CD4-positive, alpha-beta T cell treated with Interleukin-17A for 1 hour (primary cell): ENCODE measurements around the gene PDE5A.

ENCODE experiments used
- DNase-seq: peaks from one replicate; pipeline ENCODE4 v3.0.0-alpha.2; 2020

PDE5A gene

DNA sequence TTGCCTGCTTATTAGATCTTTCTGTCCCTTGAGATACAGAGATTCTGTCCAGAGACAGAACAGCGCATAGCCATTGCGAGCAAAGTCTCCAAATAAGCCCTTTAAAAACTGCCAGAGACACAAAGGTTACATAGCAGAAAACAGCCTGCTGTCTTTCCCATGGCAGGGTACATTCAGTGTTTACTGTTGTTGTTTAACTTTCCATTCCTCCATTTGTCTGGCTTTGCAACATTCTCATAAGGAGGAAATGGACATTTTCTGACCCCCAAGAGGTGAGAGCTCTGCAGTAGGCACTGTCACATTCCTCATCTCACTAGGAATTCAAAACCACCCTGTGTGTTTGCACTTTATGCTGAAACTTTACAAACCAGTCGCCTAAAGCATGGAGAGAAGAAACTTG is 48.3 kb downstream of the PDE5A start:
- DNase-seq: no peak

GRCh38 chr4:119579823-119580222 is 48.8 kb downstream of the PDE5A start:
- DNase-seq: no peak

GRCh38 chr4:119570401-119570800 is 58.2 kb downstream of the PDE5A start:
- DNase-seq: no peak

DNA sequence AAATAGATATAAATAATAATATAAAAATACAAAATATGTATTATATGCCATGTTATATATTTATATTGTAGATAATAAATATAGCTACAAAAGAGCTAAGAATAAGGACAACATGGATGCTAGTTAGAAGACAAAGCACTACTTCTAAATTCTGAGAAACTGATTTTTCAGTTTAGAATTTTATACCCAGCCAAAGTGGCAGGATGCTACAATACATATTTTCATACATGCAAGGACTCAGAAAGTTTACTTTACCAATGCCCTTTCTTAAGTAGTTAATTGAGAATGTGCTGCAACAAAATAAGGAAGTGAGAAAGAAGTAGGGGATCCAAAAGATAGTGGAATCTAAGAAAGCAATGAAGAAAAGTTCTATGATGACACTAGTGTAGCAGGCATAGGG is 64.5 kb downstream of the PDE5A start:
- DNase-seq: no peak

DNA sequence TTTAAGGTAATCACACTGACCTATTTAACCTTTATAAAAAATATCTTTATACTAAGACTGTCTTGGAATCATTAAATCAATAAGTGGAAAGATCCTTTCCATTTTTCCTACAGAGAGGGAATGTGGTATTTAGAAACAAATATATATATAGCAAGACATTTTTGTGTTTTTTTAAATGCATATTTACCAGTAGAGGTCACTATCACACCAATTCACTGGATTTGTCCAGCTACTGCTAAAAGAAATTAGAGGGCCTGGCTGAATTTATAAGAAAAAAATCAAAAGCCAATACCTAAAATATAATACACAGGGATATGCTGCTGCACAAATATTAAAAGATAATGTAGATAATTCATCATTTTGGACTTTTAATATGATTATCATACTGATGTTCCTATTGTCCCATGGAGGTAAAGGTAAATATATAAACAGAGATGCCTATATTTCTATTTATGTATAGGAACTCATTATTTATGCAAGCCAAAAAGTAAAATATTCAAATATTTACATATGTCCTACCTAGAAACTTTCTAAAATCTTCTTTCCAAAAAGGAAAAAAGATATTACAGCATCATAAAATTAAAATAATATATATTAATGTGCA is 69.5 kb downstream of the PDE5A start:
- DNase-seq: peak; percentile 1

DNA sequence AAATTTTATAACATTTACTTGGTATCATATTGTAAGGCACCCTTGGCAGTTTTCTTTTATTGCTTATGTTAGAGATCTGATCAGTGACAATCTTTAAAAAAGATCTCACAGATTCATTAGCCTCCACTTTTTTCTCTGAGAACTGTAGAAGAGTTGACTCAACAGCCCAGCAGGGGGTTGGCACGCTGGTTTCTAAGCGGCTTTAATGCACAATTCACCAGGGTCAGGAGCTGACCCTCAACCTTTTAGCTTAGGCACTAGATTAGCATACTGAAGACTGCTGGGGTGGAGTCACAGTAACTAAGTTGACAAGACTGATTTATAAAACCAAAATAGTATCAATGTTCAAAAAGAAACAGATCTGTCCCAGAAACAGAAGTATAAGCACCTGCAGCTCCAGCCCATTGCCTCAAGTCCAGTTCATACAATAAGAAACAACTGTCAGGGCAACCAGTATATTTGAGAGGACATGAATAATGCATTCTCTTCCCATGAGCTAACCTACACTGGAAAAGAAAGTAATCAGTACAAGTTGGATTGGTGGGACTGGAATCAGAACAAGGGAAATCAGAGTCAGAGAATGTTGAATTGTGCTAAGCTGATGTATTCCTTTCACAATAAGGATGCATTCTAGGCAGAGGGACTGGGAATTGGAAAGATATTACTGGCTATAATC is 77.6 kb downstream of the PDE5A start:
- DNase-seq: no peak

DNA sequence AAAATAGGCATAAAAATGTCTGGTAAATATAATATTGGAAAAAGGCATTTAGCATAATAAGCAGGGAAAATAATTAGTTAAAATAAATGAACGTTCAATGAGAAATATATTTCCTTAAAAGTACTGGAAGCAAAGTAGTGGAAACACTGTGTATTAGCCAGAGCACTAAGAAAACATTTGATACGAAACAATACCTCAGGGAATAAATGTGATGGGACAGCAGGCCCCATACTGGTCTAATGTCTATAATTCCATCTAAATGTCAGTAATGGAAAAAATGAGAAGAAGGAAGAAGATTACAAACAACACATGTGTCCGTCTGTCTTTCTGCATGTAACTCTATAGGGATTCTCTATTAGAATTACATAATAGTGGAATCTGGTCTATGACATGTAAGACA is 79.0 kb downstream of the PDE5A start:
- no peak for DNase-seq

- DNase-seq: no peak
Measured at GRCh38 chr4:119543779-119544178, 84.8 kb downstream of the PDE5A start.

DNA sequence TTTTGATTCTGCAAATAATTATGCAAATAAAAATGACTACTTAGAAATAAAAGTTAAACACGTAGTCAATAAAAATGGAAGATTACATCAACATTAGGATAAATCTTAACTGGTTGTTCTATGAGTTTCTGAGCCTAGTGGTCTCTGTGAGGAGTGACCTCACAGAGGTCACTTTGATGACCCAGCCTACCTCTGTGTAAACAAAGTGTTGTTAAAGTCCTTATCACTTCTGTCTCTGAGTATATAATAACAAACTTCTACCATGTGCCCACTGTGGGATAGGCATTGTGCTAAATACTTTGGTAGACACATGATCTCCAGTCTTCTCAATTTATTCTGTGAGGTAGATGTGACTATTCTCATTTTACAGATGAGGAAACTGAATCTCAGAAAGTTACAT is 85.4 kb downstream of the PDE5A start:
- no peak for DNase-seq

DNA sequence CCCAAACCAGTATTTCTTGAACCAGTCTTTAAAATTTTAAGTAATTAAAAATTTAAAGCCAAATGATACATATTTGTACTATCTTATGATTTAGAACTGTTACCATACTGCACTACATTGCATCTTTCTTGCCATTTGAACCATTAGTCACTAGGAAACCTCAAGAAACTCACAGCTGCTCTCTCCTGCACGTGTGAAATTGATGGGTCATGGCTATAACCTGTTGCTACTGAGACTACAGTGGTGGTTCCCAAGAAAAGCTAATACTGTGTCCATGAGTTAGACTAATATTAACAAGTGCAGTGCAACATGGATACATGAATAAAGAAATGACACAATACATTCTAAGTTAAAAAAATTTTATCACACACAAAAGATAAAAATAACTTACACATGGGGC is 88.4 kb downstream of the PDE5A start:
- DNase-seq: no peak

DNA sequence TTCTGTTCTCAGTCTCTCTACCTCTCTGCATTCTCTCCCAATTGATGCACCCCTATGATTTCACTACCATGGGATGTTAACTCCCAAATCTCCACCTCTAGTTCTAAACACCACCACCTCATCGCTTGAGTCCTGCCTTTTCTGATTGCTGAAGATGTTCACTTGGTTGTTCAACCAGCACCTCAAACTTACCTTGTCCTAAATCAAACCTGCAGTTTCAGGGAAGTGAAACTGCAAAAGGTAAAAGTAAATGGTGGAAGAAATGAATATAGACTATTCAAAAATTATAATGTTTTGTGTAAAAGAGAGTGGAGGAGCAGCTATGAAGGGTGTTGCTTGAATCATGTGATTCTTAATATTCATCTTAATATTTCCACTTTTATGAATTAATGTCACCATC is 91.0 kb downstream of the PDE5A start:
- no peak for DNase-seq

DNA sequence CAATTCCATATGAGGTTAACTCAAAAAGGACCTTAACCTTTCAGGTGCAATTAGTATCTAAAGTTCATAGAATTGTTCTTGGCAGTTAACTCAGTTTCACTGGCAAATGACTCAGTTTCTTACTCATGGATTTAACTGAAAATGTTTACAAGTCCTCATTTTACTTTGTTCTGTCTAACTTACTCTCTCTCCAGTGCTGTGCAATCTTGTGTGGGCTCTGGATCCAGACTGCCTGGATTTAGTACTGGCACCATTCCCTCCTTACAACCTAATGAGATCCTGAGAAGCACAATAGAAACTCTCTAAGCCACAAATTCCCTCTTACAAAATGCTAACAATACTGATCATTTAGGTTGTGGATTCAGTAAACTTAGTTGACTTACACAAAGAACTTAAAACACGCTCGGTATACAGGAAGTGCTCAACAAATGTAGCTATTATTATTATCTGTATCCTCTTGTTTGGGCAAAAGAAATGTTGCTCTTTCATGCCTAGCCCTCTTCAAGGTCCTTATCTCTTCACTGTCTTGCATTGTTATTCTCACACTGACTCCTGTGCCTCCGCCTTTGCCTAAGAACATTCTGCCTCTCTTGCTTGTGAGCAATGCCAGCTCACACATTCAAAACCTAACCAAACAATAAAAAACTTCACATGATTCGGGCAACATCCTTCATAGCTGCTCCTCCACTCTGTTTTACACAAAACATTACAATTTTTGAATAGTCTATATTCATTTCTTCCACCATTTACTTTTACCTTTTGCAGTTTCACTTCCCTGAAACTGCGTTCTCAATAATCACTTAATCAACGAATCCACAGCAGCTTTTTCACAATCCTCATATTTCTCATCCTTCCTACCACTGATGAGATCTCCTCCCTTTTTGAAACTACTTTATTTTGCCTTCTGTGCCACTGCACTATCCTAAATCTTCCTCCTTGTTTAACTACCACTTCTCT is 91.8 kb downstream of the PDE5A start:
- DNase-seq: no peak

DNA sequence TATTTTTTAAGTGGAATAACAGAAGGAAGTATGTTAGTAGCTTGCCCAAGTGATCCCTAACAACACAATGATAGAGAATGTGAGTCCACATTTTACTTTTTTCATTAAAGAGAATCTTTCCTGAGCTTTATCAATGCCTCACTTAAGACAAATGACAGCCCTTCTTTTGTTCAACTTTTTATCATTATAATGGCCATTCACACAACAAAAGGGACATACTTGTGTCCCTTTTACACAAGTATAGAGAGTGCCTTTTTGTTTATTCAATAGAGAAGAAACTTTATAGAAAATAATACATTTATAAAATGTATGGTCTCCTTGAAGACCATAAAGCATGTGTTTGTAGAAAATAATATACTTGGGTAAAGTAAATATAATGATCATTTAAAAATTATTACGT is 96.3 kb downstream of the PDE5A start:
- no peak for DNase-seq

GRCh38 chr4:119529788-119530187 is 98.8 kb downstream of the PDE5A start:
- no peak for DNase-seq

DNA sequence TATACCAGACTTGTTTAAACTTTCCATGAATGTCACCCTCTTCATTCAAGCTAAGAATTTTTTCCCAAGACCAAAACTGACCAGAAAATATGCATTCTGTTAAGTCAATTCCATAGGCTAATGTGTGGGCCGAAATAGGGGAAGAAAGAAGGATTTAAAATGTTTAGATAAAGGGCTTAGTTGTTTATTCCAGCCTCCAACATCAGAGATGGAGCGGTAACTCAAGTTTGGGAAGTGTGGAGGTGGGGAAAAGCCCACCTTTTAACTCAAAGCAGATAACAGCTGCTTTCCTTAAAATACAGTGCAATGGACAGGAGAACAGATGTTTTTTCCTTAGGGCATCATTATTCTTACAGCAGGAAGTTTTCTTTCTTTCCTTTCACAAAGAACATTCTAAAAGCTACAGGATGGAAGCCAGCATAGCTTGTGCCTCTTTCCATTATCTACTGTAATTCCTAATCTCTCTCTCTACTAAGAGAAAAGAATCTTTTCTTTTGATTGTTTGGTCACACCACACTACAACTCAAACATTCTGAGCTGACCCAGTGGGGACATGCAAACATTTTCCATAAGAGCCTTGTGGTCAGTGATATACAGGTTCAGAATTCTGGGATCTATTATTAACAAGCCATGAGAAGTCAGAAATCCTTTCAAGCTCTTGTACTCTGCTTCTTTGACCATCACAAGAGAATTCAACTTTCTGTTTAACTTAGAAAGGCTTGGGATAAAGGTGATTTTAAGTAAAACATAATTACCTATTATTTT is 101.6 kb downstream of the PDE5A start:
- no peak for DNase-seq

DNA sequence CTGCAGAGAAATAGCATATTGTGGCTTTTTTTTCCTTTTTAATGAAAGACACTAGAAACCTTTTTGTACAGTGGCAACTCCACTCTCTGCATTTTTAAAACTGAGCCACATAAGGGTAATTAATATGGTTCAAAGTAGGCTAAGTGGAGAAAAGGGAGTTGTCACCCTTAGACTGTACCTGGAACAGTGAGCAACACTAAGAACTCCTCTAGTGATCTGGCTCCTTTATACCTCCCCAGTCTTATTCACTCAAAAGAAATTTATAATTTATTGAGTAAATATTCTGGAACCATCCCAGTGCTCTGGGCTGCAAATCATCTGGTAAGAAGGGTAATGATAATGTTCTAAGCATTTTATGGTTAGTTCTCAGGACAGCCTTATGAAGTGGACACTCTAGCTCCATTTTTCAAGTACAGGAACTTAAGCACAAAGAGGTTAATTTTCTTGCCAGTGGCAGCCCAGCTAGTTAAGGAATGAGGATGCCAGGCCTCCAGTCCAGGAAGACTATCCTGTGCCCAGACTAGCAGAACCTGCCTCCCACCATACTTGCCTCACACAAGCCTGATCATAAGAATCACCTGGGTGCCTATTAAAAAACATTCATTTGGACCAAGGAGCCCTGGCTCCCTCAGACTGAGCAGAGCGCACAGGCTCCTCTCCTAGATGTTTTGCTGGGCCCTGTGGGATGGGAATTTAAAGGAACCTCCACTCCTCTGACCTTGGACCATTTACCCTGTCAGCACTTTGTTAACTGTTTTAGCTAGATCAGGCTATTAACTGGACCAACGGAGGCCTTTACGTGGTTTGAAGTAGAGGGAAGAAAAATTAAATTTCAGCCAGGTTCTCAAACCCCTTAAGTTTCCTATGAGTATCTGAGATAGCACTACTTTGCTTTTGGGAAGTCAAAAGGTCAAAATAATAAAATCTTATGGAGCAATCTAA is 102.6 kb downstream of the PDE5A start:
- DNase-seq: no peak

DNA sequence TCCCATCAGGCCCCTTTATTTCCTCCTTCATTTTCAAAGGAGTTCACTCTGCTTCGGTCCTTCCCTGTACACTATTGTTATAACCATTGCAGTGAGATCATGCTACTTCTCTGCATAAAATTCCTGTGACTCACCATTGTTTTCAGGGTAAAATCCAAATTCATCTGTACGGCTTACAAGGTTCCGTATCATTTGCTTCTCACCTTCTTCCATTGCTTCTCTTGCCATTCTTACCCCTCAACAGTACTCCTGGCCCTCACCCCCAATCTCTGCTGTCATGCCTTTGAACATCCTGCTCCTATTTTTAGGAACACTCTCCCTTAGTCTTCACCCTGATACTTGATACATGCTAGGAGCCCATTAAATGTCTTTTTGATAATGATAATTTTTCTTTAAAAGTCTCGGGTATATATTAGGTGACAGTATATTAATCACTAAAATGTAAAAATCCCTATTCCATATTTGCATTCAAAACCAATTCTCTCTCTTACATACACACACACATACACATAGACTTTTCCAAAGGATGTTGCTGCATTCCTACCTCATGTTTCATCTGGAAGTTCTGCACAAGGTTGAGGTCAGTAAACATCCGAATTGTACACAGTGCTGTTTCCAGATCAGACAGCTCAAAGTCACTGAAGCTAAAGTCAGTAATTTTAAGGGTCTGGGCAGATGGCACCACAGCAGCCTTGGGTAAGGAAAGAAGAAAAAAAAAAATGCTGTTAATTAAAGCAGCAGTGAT is 103.4 kb downstream of the PDE5A start:
- no peak for DNase-seq

DNA sequence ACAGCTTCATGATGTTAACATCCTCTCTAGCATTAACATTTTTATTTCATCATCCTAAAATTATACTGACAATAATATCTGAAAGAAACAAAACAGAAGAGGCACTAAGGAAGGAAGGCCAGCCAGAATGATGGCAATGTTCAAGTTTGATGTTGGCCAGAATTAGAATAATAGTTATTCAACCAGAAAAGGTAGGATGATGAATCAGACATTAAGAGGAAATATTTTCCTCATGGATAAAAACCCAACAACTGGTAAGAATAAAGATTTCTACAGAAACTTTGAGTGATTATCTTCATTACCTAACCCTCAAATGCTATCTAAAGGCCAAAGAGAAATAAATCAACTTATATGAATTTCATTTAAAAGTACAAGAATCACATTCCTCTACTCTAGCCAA is 105.2 kb downstream of the PDE5A start:
- no peak for DNase-seq

- DNase-seq: no peak
Measured at GRCh38 chr4:119521268-119521667, 107.3 kb downstream of the PDE5A start.

- DNase-seq: no peak
Measured at GRCh38 chr4:119518915-119519410, 109.6 kb downstream of the PDE5A start.
